Esophagus squamous epithelium (tissue), 5 donors: ENCODE results near the gene FBXO9. TPM values are rescaled to one million over a fixed set of nuclear protein-coding genes. Genes with fewer than 3 reads are reported as not detected.

Experiments
- DNase-seq: peaks from one replicate; lab custom pipeline; 2025; lab: John Stamatoyannopoulos, UW
- H3K27ac ChIP-seq, 4 donors: fragments of 200-600 bp; sonication (generic); one replicate each; pipeline ENCODE4 v1.5.1; 2016 to 2019; ENCODE audit warnings: mild to moderate bottlenecking in 1 of 4
- H3K27me3 ChIP-seq, 4 donors: fragments of 200-600 bp; sonication (generic); 1 replicate in 3 of 4; 2 replicates in 1 of 4; pipeline versions ENCODE4 v1.5.1 to v1.6.0; 2017 to 2021; ENCODE audit warnings: antibody characterized with exemption in 1 of 4
- H3K36me3 ChIP-seq, 3 donors: fragments of 200-600 bp; sonication (generic); one replicate each; pipeline ENCODE4 v1.5.1; 2016 to 2019
- H3K4me1 ChIP-seq, 3 donors: fragments of 200-600 bp; sonication (generic); one replicate each; pipeline ENCODE4 v1.5.1; 2017 to 2019
- H3K4me3 ChIP-seq, 4 donors: fragments of 200-600 bp; sonication (generic); 1 replicate in 3 of 4; 2 replicates in 1 of 4; pipeline ENCODE4 v1.5.1; 2016 to 2019; ENCODE audit warnings: mild to moderate bottlenecking in 2 of 4, moderate library complexity in 1 of 4
- H3K9me3 ChIP-seq, 3 donors: fragments of 200-600 bp; sonication (generic); one replicate each; pipeline ENCODE4 v1.5.1; 2016 to 2019
- POLR2A ChIP-seq, 4 donors: fragments of 450-650 bp; IDR thresholded peaks; one replicate each; pipeline ENCODE4 v1.6.1; 2017; ENCODE audit warnings: antibody characterized with exemption in 4 of 4, mild to moderate bottlenecking in 4 of 4, moderate library complexity in 3 of 4
- WGBS, 2 donors: methylation state at CpG; one replicate each; pipeline ENCODE4 v1.1.5; 2018; 5-methylcytosine and 5-hydroxymethylcytosine counted together
- intact Hi-C: fragments of 100-400 bp; cut with DNase I; formaldehyde crosslinking; loops from one replicate; pipeline ENCODE4 v1.15.0; 2022
- total RNA-seq, 4 donors: library from RNA; depleted of rRNA; stranded (reverse); fragments of >200 nt; gene quantifications; one replicate each; pipeline ENCODE4 v1.1.0, GENCODE V29; 2016
- TF ChIP-seq, protein P1 (sequence below), 6 experiments: fragments of 450-650 bp in 4 of 6; fragments of 200-600 bp in 2 of 6; sonication (generic) in 2 of 6; IDR thresholded peaks; one replicate each; pipeline ENCODE4 v1.5.1; 2016 to 2019; ENCODE audit warnings: antibody characterized with exemption in 6 of 6, mild to moderate bottlenecking in 4 of 6, moderate library complexity in 4 of 6
- donor health status: DM: yes; HTN: yes; CAD: no.

The FBXO9 gene
- total RNA-seq, 4 donors from 2014 or later, result 28.8 to 61.4 (median 48.8) TPM

DNA sequence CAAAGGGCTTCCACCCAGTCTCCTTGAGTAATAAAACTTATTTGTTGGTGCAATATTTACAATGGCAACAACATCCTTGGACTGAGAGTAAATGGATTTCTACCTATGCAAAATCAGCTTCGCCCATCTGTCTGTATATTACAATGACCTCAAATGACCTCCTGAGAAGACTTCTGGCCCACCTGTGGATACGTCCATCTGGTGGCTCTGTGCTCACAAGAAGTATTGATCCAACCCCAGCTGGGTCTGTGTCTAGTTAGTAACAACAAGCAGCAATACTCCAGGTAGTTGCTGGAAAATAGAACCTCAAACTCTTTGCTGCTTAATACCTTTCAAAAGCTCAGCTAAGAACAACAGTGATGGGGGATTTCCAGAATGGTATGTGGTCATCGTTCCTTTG is 35.4 kb upstream of the FBXO9 start:
- Histone ChIP-seq H3K27me3 (no peaks in the 10 kb centered on the region), H3K36me3 (peaks cover 7 to 97% (median 10%) of the 10 kb centered on the region in 3 donors), H3K4me1 (peaks cover 0 to 24% (median 12%) of the 10 kb centered on the region in 3 donors), H3K27ac (no peak overlapping the region), H3K9me3 (no peaks in the 10 kb centered on the region), H3K4me3 (no peak overlapping the region)
- TF ChIP-seq, protein P1, sequence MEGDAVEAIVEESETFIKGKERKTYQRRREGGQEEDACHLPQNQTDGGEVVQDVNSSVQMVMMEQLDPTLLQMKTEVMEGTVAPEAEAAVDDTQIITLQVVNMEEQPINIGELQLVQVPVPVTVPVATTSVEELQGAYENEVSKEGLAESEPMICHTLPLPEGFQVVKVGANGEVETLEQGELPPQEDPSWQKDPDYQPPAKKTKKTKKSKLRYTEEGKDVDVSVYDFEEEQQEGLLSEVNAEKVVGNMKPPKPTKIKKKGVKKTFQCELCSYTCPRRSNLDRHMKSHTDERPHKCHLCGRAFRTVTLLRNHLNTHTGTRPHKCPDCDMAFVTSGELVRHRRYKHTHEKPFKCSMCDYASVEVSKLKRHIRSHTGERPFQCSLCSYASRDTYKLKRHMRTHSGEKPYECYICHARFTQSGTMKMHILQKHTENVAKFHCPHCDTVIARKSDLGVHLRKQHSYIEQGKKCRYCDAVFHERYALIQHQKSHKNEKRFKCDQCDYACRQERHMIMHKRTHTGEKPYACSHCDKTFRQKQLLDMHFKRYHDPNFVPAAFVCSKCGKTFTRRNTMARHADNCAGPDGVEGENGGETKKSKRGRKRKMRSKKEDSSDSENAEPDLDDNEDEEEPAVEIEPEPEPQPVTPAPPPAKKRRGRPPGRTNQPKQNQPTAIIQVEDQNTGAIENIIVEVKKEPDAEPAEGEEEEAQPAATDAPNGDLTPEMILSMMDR (IDR thresholded peaks at IDR 0.05), result no peak
- TF ChIP-seq POLR2A (IDR thresholded peaks at IDR 0.05), result no peak
- intact Hi-C loops, result no loop called here
- WGBS, 2 donors, result 82 to 85% methylated on average over 3 of the region's 3 CpGs
- no peak for DNase-seq

DNA sequence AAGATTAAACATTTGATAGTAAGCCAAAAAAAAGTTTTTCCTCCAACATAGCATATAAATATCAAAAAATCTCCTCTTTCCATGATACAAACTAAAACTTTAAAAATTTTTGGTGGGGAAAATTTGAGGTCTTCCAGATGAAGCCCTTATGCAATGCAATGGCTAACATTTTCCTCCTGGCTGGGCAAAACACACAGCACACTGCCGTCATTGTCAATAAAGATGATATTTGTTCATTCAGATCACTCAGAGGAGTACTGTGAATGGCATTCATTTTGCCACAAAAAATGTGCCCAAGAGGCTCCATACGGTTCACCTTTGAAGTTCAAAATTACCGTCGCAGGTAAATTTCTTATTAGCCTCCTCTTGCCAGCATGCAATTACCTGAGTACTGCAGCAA is 33.9 kb upstream of the FBXO9 start:
- H3K4me1 ChIP-seq, result peaks cover 0 to 25% (median 12%) of the 10 kb centered on the region in 3 donors
- no peak for TF ChIP-seq POLR2A (IDR thresholded peaks at IDR 0.05)
- TF ChIP-seq, protein P1 (IDR thresholded peaks at IDR 0.05), result no peak
- H3K27me3 ChIP-seq, result no peaks in the 10 kb centered on the region
- no peak overlapping the region for H3K4me3 ChIP-seq
- DNase-seq, result no peak
- H3K36me3 ChIP-seq, result peaks cover 7 to 98% (median 10%) of the 10 kb centered on the region in 3 donors
- 88 to 94% methylated on average over 4 of the region's 4 CpGs for WGBS, 2 donors
- intact Hi-C loops, result no loop called here
- H3K9me3 ChIP-seq, result no peaks in the 10 kb centered on the region
- H3K27ac ChIP-seq, result no peak overlapping the region

DNA sequence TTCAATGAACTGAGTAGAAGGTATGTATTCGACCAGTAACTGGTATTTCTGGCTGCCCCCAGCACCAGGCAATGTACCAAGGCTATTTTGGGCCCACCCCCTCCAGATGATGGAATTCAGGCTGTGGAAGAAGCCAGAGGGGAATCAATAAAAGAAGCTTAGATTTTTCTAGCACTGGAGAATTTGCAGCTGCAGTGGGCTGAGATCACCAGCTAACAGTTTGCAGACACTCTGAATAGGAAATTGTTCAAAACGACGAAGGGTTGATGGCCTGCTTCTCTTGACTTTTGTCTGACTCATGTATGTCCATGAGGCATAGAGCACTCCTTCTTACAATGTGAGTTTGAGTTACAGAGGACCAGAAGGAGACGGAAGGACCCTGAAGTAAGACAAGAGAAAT is 32.4 kb upstream of the FBXO9 start:
- Histone ChIP-seq H3K27ac (peak overlapping the region in 3 of 4 donors; percentile 41 to 75 (median 74)), H3K36me3 (peaks cover 7 to 99% (median 10%) of the 10 kb centered on the region in 3 donors)

DNA sequence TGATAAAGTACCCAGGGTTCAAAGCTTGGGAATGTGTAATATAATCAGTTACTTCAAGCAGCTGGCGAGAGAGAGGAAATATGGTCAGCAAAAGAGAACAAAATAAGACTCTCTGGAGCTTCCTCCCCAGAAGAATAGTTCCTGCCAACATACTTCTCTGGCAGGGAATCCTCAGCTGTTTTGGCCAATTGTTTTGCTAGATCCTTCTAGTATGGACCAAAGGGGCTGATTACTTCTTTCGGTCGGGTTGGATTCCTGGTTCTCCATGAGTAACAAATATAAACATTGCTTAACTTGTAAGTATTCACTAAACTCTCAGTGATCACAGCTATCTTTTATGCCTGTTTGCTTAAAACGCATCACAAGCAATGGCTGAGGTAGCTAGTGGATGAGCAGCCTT is 31.4 kb upstream of the FBXO9 start:
- Histone ChIP-seq H3K27ac (peak overlapping the region in 3 of 4 donors; percentile 36 to 74 (median 41)), H3K27me3 (no peaks in the 10 kb centered on the region), H3K36me3 (peaks cover 3 to 99% (median 10%) of the 10 kb centered on the region in 3 donors), H3K9me3 (no peaks in the 10 kb centered on the region), H3K4me3 (no peak overlapping the region), H3K4me1 (peaks cover 0 to 25% (median 12%) of the 10 kb centered on the region in 3 donors)
- no peak for DNase-seq
- 63 to 65% methylated on average over 4 of the region's 4 CpGs for WGBS, 2 donors
- no peak for TF ChIP-seq POLR2A (IDR thresholded peaks at IDR 0.05)
- TF ChIP-seq, protein P1 (IDR thresholded peaks at IDR 0.05), result no peak
- intact Hi-C loops, result no loop called here

More for the DNA sequence above, 32.4 kb upstream of the FBXO9 start:
- Histone ChIP-seq H3K4me3 (no peak overlapping the region), H3K9me3 (no peaks in the 10 kb centered on the region), H3K27me3 (no peaks in the 10 kb centered on the region), H3K4me1 (peaks cover 0 to 25% (median 12%) of the 10 kb centered on the region in 3 donors)
- 58 to 59% methylated on average over 4 of the region's 4 CpGs for WGBS, 2 donors
- intact Hi-C loops, result no loop called here
- no peak for DNase-seq
- TF ChIP-seq, protein P1 (IDR thresholded peaks at IDR 0.05), result no peak
- no peak for TF ChIP-seq POLR2A (IDR thresholded peaks at IDR 0.05)

DNA sequence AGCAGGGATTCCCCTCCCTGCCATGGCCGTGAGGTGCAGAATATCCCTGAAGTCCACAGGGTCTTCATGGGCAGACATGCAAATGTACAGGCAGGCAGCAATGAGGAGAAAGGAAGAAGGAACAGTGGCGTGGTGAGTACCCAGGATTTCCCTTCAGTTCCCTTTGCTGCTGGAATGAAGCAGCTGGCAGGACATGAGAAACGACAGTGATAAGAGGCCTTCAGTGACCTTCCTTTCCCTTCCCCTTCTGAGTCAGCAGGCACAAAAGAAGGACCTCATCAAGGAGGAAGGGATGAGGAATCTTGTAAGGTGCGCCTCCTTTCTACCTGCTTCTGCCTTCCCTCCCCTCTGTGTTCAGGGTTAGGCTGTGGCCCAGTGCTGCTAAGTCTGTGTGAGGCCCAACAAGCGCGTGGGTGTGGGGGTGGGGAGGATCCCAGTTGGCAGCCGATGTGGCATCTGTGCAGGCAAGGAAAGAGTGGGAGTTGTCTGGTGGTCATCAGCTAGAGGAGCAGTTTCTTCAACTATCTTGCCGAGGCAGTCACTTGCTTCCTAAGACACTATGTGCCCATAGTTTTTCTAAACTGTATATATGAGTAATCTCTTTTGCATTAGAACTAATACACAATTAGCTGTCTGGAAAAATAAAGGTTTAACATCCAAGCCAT is 29.5 kb upstream of the FBXO9 start:
- Histone ChIP-seq H3K27me3 (no peaks in the 10 kb centered on the region), H3K36me3 (peaks cover 5 to 99% (median 19%) of the 10 kb centered on the region in 3 donors), H3K9me3 (no peaks in the 10 kb centered on the region), H3K27ac (peak overlapping the region in 3 of 4 donors; percentile 48 to 74 (median 63)), H3K4me1 (peaks cover 0 to 25% (median 12%) of the 10 kb centered on the region in 3 donors), H3K4me3 (no peak overlapping the region)
- WGBS, 2 donors, result 70 to 72% methylated on average over 5 to 8 of the region's 8 CpGs
- no peak for DNase-seq
- TF ChIP-seq POLR2A (IDR thresholded peaks at IDR 0.05), result no peak
- TF ChIP-seq, protein P1 (IDR thresholded peaks at IDR 0.05), result no peak
- intact Hi-C loops, result no loop called here
